GM15510 (cell line): ENCODE measurements around the gene RIPOR3.

Experiments
- POLR2A ChIP-seq: IDR thresholded peaks from 3 replicates; pipeline ENCODE4 v1.6.1; 2011; ENCODE audit warnings: borderline replicate concordance; ENCODE audit not compliant: insufficient read length; ENCODE audit errors: extremely low read depth

The RIPOR3 gene

DNA sequence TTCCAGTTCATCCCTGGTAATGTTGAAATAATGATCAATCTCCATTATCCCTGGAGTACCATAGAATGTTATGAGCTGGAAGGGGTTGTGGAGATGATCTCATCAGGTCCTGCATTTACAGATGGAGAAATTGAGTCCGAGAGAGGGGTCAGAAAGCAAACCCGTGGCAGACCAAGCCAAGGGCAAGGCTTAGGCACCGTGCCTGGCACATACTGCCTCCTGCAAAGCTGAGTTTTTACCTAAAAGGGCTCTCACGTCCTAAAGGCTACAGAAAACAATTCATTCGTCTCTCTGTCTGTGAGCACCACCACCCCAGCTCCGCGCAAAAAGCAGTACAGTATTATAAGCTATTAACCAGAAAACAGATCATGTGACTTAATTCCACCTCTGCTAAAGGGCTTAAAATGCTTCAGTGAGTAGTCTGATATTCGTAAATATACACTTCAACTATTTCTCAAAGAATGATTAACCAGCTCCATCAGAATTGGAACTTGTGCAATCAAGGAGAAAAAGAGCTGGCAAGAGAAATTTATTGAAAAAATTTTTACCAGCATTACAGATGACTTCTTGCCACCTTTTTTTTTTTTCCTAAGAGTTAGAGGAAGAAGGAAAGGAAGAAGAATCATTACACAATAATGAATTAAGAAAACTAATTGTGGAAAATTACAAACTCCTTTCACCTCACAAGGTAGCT lies 36.6 kb upstream of the RIPOR3 start:
- TF ChIP-seq POLR2A = no peak

DNA sequence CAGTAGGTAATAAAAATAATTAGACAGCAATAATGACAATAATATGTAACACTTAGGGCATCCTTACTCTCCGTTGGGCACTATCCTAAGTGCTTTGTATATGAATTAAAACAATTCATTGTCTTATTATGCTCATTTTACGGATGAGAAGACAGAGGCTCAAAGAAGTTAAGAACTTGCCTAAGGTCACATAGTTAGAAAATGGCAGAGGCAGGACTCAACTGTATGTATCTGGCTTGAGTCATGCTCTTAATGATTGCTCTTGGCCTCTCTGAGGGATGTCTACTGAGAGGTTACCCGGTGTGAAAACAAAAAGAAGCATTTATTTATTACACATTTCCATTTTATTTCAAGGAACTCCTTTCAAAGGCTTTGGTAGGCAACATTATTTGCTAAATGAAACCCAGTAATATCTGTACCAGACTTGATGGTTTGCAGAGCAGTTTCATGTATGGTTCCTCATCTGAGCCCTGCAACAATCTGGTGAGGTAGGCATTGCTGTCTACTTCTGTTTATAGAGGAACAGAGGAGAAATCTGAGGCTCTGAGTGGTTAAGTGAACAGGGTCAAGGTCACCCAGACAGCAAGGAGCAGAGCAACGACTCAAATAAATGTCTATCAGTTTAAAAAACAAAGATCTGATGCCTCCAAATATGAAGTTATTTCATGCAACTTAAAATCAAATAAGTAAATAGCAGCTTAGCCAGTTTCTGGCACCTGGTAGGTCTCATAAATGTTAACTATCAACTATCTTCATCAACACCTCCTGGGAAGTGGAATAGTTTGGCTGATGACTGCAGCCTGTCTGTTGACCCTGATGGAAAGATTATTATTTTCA lies 35.8 kb upstream of the RIPOR3 start:
- no peak for TF ChIP-seq POLR2A

DNA sequence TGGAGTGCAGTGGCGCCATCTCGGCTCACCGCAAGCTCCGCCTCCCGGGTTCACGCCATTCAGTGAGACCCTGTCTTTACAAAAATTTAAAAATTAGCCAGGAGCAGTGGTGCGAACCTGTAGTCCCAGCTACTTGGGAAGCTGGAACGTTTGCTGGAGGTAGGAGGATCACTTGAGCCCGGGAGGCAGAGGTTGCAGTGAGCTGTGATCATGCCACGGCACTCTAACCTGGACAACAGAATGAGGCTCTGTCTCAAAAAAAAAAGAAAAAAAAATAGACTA lies 34.3 kb upstream of the RIPOR3 start:
- TF ChIP-seq POLR2A = no peak

DNA sequence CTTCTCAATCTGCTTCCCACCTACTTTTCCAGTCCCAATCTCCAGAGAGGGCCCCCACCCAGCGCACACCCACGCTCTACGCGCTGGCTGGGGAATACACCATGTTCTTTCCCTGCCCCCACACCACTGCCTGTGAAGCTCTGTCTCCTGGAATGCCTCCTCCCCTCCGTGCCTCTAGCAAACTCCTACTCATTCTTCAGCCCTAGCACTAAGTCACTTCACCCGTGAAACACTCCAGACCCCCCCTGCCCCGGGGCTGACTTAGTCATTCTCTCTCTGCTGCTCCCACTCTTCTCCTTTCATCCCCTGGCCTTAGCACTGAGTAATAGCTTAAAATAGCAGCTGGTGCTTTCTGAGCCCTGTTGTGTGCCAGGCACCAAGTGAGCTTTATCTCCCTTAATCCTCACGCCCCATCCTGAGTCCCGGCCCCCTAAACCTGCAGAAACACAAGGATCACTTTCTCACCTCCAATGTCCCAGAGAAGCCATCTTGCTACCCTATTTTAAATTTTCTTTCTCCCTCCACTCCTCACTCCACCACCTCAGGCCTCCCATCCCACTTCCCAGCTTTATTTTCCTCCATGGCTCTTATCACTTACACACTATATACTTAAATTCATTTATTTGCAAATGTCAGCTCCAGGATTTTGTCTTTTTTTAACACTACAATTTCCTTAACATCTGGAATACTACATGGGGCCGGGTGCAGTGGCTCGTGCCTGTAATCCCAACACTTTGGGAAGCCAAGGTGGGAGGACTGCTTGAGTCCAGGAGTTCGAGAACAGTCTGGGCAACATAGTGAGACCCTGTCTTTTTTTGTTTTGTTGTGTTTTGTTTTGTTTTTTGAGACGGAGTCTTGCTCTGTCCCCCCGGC lies 33.7 kb upstream of the RIPOR3 start:
- no peak for TF ChIP-seq POLR2A

DNA sequence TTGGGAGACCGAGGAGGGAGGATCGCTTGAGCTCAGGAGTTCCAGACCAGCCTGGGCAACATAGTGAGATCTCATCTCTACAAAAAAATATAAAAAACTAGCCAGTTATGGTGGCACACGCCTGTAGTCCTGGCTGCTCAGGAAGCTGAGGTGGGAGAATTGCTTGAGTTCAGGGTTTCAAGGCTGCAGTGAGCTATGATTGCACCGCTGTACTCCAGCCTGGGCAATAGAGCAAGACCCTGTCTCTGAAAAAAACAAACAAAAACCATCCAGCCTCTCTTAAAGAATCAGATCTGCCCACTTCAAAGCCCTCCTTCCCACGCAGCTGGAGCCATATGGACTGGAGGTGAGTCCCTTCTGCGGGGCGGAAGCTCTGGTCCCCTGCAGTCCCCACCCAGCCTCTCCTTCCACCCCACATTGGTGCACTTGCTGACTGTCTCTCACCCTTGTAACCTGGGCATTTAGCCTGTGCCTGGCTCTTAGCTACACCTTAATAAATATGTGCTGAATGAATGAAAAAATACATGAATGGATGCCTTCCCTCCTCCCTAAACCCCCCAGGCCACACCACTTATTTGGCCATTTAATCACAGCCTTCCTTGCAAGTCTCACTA lies 32.9 kb upstream of the RIPOR3 start:
- no peak for TF ChIP-seq POLR2A

DNA sequence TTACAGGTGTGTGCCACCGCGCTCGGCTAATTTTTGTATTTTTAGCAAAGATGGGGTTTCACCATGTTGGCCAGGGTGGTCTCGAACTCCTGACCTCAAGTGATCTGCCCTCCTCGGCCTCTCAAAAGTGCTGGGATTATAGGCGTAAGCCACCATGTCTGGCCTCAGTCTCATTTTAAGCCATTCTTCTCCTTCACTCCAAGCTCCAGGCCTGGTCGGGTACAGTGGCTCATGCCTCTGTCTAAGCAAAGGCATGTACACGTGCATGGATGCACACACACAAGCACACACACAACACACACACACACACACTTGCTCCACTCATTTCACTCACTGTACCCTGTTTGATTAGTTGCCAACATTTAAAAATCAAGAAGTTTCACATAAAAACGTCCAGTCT lies 32.3 kb upstream of the RIPOR3 start:
- TF ChIP-seq POLR2A = no peak

DNA sequence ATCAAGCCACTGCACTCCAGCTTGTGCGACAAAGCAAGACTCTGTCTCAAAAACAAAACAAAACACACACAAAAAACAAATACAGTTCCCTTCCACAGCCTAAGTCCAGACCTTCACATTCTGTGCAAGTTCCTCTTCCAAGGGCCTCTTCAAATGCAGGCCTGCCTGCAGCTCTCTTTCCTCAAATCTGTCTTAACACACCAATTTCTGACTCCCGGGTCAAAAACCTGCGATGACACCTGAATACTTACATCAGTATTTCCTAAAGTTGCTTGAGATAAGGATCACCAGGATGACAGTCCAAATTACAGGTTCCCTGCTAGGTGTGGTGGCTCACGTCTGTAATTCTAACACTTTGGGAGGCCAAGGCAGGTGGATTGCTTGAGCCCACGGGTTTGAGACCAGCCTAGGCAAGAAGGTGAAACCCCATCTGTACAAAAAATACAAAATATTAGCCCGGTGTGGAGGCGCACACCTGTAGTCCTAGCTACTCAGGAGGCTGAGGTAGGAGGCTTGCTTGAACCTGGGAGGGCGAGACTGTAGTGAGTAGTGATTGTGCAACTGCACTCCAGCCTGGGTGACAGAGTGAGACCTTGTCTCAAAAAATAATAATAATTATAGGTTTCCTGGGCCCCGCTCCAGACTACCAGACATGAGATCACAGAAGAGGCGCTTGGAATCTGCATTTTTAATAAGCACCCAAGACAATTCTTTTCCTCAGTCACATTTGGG lies 31.2 kb upstream of the RIPOR3 start:
- no peak for TF ChIP-seq POLR2A

DNA sequence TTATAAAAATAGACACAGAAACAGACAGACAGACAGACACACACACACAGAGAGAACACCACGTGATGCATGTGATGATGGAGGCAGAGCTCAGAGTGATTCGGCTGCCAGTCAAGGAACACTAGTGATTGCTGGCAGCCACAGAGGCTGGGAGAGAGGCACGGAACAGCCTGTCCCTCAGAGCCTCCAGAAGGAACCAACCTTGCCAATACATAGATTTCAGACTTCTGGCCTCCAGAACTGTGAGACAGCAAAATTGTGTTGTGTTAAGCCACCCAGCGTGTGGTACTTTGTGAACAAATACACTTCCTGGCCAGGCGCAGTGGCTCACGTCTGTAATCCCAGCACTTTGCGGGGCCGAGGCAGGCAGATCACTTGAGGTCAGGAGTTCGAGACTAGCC lies 30.5 kb upstream of the RIPOR3 start:
- TF ChIP-seq POLR2A = no peak

DNA sequence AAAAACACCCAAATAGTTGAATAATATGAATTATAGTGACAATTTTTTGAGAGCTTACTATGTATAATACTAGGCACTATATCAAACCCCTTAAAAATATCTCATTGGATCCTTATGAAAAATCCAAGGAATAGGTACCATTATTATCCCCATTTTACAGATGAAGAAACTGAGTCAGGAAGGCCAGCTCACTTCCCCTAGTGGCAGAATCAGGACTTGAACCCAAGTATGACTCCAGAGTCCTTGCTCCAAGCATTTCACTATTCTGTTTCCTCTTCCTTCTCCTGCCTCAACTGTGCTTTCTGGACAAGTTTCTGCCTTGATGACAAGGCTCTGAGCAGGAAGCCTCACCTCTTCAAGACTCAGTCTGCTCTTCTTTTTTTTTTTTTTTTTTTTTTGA lies 29.2 kb upstream of the RIPOR3 start:
- no peak for TF ChIP-seq POLR2A

DNA sequence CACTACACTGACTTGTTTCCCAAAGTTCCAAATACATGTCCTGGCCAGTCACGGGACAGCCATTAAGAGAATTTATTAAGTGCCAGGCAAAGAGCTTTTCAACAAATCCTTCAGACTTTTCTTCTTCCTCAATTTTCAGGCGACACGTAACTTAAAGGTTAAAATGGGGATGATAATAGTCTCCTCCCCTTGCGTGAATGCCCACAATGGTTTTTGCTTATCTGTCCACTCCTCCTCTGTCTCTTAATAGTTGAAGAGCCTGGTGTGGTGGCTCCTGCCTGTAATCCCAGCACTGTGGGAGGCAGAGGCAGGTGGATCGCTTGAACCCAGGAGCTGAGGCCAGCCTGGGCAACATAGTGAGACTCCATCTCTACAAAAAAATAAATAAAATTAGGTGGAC lies 28.7 kb upstream of the RIPOR3 start:
- no peak for TF ChIP-seq POLR2A

DNA sequence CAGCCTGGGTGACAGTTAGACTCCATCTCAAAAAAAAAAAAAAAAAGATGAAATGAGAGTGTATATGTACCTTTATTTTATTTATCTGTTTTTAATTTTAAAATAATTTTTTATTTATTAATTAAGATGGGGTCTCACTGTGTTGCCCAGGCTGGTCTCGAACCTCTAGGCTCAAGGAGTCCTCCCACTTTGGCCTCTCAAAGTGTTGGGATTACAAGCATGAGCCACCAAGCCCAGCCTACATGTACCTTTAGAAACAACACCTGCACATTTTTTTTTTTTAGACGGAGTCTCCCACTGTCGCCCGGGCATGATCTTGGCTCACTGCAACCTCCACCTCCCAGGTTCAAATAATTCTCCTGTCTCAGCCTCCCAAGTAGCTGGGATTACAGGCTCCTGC lies 28.0 kb upstream of the RIPOR3 start:
- TF ChIP-seq POLR2A = no peak

DNA sequence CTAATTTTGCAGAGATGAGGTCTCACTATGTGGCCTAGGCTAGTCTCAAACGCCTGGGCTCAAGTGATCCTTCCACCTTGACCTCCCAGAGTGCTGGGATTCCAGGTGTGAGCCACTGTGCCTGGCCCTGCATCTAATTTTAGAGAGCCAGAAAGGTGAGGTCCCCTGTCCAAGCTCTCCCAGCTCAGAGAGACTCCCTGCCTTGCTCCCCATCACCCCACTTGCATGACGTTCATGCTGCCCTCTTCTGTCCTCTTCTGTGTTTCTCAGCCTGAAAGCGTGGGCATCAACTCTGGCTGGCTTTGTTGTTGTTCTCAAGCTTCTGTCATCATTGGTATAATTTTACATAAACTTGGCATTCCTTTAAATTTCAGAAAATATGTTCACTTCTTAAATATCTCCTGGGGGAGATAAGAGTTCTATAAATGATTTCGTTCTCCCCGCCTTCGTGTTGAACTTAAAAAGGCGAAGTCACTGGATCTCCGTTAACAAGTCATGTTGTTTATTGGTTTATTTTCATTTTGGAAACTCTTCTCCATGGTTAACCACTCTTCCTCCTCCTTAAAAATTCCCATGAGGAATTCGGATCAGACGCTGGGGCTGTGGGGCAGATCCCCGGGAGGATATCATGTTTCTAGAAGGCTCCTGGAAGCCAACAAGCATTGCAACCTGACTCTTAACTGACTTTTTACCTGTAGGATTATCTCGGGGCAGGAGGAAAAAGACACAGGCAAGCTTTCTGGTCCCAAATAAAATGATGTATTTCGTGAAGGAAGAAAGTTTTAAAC lies 26.8 kb upstream of the RIPOR3 start:
- TF ChIP-seq POLR2A = no peak

DNA sequence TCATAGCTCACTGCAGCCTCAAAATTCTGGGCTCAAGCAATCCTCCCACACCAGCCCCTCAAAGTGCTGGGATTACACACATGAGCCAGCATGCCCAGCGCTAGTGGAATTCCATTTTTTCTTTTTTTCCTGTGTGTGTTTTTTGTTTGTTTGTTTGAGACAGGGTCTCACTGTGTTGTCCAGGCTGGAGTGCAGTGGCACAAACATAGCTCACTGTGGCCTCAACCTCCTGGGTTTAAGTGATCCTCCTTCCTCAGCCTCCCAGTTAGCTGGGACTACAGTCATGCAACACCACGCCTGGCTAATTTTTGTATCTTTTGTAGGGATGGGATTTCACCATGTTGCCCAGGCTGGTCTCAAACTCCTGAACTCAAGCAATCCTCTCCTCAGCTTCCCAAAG lies 26.0 kb upstream of the RIPOR3 start:
- no peak for TF ChIP-seq POLR2A

DNA sequence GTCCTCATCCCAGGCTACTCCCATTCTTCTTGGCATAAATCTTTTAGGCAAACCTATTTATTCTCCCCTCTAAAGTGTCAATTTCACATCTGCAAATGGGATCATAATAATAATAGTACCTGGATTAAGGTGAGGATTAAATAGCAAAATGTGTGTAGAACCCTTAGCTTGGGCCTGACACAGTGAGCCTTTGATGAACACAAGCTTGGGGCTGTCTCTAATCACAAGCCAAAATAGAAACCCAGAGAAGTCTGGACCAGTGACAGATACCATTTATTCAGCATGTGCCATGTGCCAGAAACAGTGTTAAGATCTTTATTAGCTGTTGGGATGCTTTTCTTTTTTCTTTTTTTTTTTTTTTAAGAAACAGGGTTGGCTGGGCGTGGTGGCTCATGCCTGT lies 25.2 kb upstream of the RIPOR3 start:
- TF ChIP-seq POLR2A = no peak
